ENCODE measurements around the gene ENTHD1. TPM values are rescaled to one million over a fixed set of nuclear protein-coding genes. Genes with fewer than 3 reads are reported as not detected.

The ENTHD1 gene
- total RNA-seq, result not detected

- DNase-seq, result no peak
Observed at GRCh38 chr22:39893526-39893925, at the start of gene ENTHD1. Gene ENTHD1 (minus strand): TSS chr22:39893760. CDS start chr22:39887748, 6,012 bp downstream.

GRCh38 chr22:39943337-39943736, 49.8 kb upstream of the ENTHD1 start:
- no peak for DNase-seq

- DNase-seq, result no peak
Observed at GRCh38 chr22:39942439-39943230, 49.1 kb upstream of the ENTHD1 start.

- no peak for DNase-seq
Observed at GRCh38 chr22:39941601-39942000, 48.0 kb upstream of the ENTHD1 start.

- DNase-seq, result no peak
Observed at GRCh38 chr22:39940757-39941305, 47.3 kb upstream of the ENTHD1 start.

- no peak for DNase-seq
Observed at GRCh38 chr22:39939830-39940229, 46.3 kb upstream of the ENTHD1 start.

- DNase-seq, result no peak
Observed at GRCh38 chr22:39938509-39939111, 45.0 kb upstream of the ENTHD1 start.

- DNase-seq, result no peak
Observed at GRCh38 chr22:39937906-39938305, 44.3 kb upstream of the ENTHD1 start.

- DNase-seq, result no peak
Observed at GRCh38 chr22:39936523-39937145, 43.1 kb upstream of the ENTHD1 start.

GRCh38 chr22:39935612-39936011, 42.1 kb upstream of the ENTHD1 start:
- DNase-seq, result no peak

GRCh38 chr22:39935116-39935515, 41.6 kb upstream of the ENTHD1 start:
- DNase-seq, result no peak

GRCh38 chr22:39933741-39934140, 40.2 kb upstream of the ENTHD1 start:
- no peak for DNase-seq

GRCh38 chr22:39932918-39933649, 39.5 kb upstream of the ENTHD1 start:
- no peak for DNase-seq

GRCh38 chr22:39932166-39932565, 38.6 kb upstream of the ENTHD1 start:
- no peak for DNase-seq

- DNase-seq, result no peak
Observed at GRCh38 chr22:39931251-39931650, 37.7 kb upstream of the ENTHD1 start.

GRCh38 chr22:39928536-39929520, 35.3 kb upstream of the ENTHD1 start:
- DNase-seq, result no peak

- no peak for DNase-seq
Observed at GRCh38 chr22:39927544-39927943, 34.0 kb upstream of the ENTHD1 start.

- DNase-seq, result no peak
Observed at GRCh38 chr22:39926753-39927152, 33.2 kb upstream of the ENTHD1 start.

- no peak for DNase-seq
Observed at GRCh38 chr22:39925909-39926679, 32.5 kb upstream of the ENTHD1 start.

GRCh38 chr22:39925273-39925672, 31.7 kb upstream of the ENTHD1 start:
- no peak for DNase-seq

Data from tongue (tissue), 2 donors.